ENCODE data around the gene EML2.
"Not testable (repeated sequence)": the region's sequence is repeated elsewhere in the genome, so short reads cannot be mapped to it uniquely, and the experiment has no call there.

The EML2 gene

DNA sequence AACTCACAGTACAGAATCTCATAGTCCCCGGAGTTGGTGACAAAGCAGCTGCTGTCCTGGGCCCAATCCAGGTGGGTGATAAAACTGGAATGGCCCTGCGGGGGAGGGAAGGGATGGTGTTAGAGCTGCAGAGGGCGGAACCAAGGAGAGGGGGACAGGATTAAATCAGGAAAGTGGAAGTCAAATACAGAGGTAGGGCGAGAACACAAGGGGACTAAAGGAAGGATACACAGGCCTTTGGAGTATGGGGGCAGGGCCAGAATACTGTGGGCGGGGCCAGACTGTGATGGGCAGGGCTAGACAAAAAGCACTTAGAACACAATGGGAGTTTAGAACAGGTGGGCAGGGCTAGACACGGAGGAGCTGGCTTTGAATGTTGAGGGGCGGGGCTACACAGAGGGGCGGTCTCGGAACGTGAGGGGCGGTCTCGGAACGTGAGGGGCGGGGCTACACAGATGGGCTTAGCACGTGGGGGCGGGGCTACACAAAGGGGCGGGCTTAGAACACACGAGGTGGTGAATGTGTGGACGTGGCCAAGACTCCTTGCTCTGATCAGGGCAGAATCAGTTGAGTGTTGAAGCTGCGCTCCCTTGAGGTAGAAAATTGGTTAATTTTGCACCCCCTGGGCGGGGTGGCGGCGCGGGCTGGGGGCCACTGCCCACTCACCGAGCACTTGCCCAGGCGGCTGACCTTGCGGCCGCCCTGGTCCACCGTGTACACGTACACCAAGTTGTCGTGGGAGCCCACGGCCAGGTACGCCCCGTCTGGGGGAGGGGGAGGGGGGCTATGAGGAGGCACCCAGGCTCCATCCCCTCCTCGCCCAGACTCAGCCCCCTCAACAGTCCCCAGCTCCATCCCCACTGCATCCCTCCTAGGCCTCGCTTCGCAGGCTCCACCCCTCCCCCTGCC is 23.1 kb downstream of the EML2 start:
- DNase-seq: peak; percentile 77

DNA sequence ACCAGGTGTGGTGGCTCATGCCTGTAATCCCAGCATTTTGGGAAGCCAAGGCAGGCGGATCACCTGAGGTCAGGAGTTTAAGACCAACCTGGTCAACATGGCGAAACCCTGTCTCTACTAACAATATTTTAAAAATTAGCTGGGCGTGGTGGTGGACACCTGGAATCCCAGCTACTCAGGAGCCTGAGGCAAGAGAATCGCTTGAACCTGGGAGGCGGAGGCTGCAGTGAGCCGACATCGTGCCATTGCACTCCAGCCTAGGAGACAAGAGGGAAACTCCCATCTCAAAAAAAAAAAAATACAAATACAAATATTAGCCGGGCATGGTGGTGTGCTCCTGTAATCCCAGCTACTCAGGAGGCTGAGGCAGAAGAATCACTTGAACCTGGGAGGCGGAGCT is 24.1 kb downstream of the EML2 start:
- DNase-seq: not testable (repeated sequence)

DNA sequence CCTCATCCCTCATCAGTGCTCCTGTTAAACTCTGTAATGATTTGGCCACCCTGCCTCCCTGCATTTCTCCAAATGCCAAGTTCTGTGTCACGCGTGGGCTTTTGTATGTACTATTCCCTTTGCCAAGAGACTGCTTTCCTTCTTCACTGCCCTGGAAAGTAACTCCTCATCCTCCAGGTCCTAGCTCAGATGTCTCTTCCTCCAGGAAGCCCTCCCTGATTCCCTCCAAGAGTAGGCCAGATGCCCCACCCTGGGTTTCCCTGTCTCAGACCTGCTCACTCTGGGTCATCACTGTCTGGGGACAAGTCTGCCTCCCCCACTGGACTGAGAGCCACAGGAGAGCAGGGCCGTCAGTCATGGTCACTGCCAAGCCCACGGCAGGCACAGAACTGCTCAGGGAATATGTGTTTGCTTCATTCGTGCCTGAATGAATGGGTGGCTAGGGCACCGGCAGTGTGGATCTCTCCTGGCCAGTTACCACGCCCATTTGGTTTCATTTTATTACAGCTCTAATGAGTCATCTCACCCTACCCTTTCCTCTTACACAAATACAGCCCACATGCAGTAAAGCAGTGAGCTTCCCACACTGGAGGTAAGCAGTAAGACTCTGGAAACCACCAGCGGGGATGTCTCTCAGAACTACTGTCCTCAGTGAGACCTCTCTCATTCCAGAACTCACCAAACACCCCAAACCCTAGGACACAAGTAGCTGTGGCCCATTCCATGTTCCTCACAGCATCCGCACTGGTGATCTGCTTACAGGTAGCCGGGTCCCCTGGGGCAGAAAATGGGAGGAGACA is 25.1 kb downstream of the EML2 start:
- no peak for DNase-seq

DNA sequence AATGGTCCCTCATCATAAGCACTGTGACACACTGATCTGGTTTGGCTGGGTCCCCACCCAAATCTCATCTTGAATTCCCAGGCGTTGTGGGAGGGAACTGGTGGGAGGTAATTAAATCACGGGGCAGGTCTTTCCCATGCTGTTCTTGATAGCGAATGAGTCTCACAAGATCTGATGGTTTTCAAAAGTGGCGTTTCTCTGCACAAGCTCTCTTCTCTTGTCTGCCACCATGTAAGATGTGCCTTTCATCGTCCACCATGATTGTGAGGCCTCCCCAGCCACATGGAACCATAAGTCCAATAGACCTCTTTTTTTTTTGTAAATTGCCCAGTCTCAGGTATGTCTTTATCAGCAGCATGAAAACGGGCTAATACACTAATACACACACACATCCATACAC is 30.2 kb downstream of the EML2 start:
- DNase-seq: no peak

DNA sequence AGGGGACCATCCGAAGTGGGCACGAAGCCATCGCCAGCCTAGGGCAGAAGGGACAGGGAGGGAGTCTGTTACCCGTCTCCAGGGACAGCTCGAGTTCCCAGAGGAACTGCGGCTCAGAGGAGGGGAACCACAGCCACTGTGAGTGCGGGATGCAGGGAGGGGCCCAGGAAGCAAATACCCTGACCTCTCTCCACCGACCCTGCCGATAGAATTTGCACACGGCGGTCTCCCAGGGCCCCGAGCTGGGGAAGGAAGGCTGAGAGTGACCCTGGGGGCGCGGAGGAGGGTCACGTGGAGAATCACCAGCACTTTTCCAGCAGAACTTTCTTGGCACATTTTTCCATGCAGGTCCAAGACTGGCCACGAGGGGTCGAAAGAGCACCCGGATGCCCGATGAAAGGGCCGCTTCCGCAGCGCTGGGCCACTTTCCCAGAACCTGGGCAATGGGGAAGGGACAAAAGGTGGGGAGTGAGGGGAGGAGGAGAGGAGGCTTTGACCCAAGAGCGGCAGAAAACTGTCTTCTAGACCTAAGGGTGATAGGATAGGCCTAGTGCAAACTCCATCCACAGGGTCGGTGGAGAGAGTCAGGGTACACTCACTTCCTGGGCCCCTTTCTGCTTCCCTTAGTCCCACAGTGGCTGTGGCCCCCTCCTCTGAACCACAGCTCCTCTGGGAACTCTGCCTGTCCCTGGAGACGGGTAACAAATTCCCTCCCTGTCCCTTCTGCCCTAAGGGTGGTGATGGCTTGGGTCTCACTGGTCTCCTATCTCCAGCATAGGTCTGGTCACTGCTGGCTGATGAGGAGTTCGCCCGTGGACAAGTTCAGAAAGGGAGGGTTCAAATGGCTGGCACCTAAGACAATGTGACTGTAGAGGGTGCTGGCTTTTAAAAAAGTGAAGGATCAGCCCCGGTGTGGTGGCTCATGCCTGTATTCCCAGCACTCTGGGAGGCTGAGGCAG is 31.8 kb downstream of the EML2 start:
- DNase-seq: peak; percentile 19

DNA sequence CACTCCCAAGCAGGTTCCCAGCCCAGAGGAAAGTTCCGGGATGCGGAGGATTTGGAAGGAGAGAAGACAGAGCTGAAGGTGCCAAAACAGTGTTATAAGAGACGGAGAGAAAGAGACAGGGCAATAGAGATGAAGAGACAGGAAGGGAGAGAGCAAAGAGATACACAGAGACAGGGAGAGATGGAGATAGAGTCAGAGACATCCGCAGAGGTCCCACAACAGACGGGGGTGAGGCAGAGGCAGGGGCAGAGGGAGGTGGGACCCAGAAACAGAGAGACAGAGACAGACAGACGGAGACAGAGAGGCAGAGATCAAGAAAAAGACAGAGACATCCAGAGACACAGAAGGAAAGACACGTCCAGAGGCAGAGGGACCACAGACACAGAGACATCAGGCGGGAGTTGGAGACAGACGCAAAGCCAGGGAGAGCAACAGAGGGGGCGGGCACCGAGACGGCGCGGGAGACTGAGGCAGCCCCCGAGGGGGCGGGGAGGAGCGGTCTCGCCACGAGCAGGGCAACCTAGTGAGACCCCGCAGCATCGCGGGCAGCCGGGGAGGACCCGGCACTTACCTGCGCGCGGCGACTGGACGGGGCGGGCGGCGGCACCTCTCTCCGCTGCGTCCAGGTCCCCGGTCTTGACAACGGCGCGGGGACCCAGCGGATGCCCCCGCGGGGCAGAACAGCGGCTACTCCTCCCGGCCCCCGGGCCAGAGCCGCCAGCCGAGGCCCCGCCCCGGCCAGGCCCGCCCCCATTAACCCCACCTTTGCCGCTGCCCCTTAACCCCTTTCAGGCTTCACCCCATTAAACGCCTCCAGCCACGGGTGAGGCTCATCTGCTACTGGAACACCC is 37.4 kb downstream of the EML2 start, which contains the start of gene GPR4:
Gene GPR4 (minus strand): TSS at position 689 of the 851 bp plus-strand sequence. CDS start 10,346 bp downstream, outside the sequence.
- no peak for DNase-seq

DNA sequence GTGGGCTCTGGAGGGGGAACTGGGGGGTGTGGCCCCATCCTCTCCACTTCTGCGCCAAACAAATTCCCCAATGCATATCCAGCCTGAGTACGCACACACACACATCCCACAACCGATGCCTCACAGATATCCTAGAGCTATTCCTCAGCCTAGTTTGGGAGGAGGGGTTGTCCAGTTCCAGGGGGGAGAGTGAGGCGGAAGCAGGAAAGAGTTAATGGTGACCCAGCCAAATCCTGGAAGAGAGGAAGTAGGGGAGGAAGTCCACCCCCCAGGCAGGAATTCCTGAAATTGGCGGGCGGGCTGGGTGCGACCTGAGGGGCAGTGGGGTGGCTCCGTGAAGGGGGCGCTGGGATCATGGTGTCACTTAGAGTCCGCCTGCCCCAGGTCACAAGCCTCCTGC is 38.1 kb downstream of the EML2 start:
- DNase-seq: no peak

DNA sequence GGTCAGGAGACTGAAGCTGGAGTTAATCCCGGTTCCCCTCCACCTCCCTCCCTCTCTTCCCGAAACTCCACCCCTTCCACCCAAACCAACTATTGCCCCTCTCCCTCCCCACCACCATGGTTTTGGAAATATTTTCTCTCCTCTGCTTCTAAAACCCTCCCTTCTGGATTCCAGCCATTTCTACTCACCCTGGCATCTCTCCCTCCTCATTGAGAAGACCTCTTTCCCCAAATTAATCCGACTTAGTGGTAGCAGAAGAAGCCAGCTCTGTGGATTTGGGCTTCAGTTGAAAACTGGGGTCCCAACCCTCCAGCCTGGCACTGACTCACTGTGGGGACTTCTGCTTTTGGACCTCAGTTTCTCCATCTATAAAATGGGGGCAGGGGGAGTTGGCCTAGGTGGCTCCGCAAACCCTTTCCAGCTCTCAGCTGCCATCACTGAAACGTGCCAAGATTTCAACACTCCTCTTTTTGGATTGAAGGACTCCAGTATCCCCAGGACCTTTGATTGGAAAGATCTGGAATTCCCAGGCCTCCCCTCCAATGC is 38.8 kb downstream of the EML2 start:
- no peak for DNase-seq

DNA sequence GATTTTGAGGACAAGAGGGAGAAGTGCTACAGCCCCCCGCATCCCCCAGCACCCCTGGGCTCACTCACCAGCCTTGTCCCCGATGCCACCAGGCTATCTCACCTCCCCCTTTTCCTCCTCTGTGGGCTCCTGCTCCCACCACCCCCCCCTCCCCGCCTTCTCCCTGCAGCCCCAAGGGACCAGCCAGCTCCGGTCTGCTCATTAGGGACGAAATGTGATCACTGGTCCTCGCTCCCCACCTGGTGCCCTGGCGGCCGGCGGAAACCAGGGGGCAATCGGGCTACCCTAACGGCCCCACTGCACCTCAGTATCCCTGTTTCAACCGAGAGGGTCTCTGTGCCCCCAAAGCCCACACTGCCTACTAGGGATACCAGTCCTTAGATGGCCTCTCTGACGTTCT is 39.9 kb downstream of the EML2 start:
- no peak for DNase-seq

DNA sequence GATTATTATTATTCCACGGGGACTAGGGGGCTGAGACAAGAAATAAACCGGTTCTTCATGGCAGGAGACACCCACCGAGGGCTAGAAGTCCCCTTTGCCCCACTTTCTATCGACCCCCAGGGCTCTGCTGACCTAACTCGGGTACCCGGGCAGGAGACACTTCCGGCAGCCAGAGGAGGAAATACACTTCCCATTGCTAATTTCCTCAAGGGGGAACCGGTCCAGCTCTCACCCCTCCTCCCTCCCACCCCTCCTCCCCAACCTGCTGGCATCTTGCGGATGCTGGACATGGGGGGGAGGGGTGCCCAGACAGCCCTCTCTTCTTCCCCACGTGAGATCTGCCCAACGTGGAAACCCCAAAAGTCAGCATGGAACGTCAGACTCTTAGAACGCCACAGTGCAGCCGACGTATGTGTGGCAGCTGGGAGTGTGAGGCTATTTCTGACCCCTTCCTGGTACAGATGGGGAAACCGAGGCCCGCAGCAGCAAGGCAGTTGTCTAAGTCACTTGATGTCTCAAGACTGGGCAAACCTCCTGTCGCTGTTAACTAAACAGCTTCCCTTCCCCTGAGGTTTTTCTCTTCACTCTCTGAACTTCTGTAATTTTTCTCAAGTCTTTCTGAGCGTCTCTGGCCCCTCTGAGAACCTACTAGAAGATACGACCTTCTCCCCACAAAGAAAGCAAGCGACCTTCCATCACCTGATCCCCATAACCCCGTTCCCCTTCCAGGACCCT is 40.8 kb downstream of the EML2 start:
- DNase-seq: no peak

DNA sequence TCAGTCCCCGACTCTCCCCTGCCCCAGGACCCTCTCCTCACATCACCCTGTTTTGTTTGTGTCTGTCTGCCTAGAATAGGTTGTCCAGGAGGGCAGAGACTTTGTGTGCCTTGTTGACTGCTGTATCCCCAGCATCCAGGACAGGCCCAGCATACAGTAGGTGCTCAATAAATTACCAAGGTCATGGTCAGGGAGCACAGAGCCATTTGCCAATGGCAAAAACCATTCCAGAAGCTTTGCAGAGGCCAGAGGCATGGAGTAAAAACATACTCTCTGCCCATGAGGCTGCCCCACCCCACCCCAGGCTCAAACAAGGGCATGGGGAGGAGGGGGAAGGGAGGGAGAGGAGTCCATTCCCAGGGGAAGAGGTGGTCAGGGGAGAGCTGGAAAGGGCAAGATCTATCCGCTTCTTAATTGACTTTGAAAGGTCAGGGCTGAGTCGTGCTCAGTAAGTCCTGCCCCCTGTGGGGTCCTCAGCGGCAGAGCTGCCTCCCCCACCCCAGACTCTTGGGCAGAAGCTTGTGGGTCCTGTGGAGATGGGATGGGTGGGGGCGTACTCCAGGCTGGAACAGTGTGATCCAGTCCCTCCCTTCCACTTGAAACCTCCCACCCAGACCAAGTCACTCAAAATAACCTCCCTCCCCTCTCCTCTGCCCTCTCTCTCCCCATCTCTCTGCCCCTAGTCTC is 41.6 kb downstream of the EML2 start:
- no peak for DNase-seq

DNA sequence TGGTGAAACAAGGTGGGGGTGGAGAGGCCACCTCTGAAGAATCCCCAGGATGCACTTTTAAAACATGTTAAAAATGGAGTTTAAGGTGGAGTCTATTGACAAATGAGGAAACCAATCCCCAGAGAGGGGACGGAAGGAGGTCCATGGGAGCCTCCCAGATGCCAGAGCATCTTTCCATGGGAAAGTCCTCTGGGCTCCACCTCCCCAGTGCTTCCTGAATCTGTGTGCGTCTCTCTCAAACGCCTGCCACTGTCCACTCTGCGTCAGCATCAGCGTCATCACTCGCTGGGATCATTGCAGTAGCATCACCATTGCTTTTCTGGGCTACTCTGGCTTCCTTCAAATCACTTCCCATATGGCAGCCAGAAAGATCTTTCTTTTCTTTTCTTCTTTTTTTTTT is 43.4 kb downstream of the EML2 start:
- no peak for DNase-seq

DNA sequence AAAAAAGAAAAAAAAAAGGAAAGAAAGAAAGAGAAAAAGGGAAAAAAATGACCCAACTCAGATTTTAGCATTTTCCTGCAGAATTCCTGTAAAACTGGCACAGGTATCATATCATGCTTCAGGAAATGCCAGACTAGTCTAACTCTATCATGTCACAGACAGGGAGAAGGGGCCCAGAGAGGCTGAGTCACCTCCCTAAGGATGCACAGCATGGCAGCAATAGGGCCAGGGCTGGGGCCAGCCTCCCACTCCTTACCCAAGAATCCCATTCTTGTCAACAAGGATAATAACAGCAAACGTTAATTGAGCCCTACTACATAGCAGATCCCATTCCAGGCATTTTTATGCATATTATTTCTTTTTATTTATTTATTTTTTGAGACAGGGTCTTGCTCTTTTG is 45.7 kb downstream of the EML2 start:
- DNase-seq: no peak

DNA sequence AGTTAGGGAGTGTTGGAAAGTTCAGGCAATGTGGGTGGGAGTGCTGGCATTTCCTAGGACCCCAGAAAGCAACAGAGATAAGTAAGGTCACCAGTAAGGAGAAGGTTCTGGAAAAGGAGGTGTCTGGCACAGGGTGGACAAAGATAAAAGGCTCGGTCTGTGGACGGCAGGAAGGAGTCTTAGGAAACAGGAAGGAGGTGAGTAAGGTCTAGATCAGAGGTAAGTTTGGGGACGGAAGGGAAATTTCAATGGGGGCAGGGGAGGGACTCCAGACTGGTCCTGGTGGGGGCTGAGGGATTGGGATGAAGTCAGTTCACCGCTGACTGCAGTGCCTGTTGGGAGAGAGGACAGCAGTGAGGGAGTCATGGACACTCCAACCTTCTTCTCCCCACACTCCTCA is 46.8 kb downstream of the EML2 start:
- no peak for DNase-seq

DNA sequence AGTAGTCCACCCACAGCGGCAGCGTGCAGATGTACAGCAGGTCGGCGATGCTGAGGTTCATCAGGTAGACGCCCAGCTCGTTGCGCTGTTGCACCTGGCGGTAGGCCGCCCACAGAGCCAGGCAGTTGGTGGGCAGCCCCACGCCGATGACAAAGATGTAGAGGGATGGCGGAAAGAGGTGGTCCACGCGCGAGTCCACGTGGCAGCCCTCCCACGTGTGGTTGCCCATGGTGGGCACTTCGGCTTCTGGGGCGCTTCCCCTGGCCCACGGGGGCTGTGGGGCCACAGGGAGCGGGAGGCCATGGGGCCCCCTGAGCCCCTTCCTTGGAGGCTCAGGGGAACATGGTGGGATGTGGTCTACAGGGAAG is 47.6 kb downstream of the EML2 start:
- no peak for DNase-seq

DNA sequence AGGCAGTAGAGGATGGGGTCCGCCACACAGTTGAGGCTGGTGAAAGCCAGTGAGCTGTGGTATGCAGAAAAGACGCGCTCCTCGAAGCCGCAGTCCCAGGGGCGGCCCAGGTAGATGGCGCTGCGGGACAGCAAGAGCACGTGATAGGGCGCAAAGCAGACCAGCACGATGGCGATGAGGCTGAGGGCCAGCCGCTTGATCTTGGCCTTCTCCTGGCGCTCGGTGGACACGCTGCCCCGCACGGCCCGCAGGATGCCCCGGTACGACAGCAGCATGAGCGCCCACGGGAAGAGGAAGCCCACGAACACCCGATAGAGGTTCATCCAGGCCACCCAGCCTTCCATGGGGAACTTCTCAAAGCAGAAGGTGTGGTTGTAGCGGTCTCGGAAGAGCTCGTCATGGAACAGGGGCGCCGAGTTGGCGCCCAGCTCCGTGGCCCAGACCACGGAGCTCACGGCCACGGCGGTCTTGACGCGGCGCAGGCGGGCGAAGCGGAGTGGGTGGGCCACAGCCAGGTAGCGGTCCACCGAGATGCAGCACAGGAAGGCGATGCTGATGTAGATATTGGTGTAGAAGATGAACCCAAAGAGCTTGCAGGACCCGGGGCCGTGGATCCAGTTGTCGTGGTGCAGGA is 48.1 kb downstream of the EML2 start:
- no peak for DNase-seq

DNA sequence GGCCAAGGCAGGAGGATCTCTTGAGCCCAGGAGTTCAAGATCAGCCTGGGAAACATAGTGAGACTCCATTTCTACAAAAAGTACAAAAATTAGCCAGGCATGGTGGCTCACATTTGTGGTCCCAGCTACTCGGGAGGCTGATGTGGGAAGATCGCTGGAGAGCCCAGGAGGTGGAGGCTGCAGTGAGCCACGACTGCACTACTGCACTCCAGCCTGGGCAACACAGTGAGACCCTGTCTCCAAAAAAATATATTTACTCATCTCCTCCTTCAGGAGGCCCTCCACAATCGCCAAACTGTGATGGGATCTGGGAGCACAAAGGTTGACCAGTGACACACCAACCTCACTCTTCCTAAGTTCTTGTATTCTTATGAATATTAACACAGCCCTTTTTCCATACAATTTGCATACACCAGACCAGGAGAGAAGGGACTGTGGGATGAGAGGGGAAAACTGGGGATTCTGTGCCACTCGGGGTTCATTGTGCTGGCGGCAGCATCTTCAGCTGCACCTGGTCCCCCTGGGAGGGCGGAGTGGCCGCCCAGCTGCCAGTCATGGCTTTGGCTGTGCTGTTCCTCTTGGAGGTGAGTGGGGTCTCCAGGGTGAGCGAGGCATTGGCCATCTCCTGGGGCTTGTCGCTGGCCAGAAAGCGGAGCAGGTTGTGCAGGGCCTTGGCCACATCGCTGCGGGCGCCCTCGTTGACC is 48.7 kb downstream of the EML2 start:
- DNase-seq: no peak

DNA sequence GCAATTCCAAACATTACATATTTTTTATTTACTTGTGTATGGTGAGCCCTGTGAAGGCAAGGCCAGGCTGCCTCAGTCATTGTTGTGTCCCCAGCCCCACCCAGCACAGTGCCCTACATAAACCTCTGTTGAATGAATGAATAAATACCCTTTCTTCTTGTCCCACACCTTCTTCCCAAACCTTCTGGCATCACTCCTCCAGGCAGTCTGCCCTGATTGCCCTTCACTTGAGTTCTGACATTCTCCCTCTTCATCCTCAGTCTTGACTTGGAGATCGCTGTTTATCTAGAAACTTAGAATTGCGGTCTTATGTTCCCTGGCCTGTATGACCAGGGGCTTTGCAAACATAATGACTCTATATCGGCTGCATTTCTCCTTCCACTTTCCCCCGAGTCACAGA is 49.4 kb downstream of the EML2 start:
- DNase-seq: no peak

DNA sequence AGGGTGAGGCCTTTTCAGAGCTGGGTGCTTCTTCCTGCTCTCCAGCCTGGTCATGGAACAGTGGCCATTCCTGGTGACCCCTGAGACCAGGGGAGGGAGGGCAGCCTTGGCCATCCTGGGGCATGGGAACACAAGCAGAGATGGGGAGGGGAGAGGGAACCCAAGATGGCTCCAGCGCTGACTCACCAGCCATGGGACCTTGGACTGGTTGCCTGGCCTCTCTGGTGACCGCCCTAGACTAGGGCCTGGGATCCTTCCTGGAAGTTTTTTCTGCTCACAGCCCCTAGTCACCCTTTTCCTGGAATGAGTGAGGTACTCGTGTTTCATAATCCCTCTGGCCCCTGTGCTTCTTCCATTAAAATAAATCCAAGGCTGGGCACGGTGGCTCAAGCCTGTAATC is 51.3 kb downstream of the EML2 start:
- no peak for DNase-seq
